NCI-H2171 treated with DMSO at 0.1 percent for 48 hours (cell line): ENCODE results near the gene PTH1R.

Experiments
- DNase-seq: peaks from one replicate; lab custom pipeline; 2025; lab: John Stamatoyannopoulos, UW

Gene PTH1R

DNA sequence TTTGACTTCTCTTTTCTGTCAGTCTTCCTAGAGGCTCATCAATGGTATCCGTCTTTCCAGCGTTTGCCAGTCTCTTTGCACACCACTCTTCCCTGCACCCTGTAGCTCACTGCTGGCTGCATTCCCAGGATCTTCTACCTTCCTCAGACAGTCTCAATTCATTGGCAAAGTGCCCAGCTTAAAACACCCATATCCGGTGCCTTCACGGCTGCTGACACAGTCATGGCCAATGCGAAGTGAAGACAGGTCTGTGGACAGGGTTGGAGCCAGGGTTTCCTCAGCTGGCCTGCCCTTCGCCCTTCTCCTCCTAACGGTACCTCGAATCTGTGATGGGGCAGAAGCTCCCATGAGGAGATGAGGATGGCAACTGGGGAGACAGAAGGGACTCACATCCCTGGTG, 36.1 kb downstream of the PTH1R start:
- peak; percentile 75 for DNase-seq

DNA sequence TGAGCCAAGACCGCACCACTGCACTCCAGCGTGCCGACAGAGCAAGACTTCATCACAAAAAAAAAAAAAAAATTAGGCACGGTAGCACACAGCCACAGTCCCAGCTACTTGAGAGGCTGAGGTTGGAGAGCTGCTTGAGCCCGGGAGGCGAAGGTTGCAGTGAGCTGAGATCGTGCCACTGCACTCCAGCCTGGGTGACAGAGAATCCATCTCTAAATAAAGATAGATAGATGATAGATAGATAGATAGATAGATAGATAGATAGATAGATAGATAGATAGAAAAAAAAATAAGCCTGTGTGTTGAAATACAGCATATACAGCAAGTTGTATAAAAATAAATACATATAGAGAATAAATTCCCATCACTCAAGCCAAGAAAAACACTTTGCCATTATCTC, 37.3 kb downstream of the PTH1R start:
- DNase-seq = no peak

DNA sequence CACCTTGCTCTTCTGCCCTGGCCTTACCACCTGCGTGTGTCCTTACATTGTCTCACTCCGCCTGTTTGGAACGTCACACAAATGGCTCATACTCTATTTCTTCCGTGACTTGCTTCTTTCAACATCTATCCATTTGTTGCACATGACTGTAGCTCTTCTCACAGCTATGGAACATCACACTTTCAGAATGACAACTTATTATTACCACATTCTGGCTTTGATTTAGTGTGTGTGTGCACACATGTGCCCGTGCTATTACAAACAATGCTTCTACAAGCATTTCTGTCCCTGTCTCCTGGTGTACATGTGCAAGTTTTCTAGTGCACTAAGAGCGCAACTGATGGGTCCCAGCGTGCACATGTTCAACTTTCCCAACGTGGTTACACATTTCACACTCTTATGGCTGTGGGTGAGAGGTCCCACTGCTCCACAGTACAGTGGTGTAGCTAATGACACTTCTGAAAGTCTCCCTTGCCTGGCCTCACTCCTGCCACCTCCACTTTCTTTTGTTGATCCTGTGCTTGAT, 37.8 kb downstream of the PTH1R start:
- no peak for DNase-seq

DNA sequence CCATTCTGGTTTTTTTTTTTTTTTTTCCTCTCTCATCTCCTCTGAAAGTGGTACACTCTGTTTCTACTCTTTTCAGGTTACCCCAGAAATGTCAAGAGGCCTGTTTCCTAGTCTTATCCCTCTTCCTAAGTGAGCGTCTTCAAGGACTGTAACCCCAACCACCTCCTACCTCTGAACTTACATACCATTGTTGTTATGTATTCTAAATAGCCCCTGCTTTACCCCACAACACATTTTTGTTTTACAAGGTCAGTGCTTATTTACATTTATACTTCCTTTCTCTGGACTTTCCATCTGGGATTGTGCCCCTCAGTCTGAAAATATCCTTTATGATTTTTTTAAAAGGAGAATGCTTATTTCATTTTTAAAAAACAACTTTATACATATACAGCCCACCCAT, 38.8 kb downstream of the PTH1R start:
- DNase-seq = no peak

DNA sequence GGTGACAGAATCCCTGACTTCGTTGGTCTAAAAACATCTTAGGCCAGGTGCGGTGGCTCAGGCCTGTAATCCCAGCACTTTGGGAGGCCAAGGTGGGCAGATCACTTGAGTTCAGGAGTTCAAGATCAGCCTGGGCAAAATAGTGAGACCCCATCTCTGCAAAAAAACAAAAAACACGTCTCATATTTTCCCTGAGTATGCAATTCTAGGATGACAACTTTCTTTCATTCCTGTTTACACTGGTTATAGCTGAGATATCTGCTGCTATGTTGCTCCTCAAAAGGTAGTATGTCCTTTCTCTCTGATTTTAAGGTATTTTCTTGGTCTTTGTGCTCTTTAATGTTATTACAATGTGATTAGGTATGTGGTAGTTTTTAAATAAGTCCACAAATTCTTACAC, 39.3 kb downstream of the PTH1R start:
- no peak for DNase-seq

DNA sequence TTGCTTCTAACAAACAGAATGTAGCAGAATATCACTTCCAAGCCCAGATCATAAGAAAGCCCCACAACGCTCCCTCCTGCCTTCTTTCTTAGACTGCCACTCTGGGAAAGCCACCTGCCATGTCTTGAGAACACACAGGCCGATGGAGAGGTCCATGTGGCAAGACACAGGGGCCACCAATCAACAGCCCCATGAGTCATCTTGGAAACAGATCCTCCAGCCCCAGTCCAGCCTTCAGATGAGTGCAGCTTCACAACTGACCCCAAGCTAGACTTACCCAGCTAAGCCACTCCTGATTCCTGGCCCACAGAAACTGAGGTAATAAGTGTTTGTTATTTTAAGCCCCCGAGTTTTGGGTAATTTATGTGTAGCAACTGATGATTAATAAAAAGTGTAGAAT, 39.7 kb downstream of the PTH1R start:
- DNase-seq = no peak

DNA sequence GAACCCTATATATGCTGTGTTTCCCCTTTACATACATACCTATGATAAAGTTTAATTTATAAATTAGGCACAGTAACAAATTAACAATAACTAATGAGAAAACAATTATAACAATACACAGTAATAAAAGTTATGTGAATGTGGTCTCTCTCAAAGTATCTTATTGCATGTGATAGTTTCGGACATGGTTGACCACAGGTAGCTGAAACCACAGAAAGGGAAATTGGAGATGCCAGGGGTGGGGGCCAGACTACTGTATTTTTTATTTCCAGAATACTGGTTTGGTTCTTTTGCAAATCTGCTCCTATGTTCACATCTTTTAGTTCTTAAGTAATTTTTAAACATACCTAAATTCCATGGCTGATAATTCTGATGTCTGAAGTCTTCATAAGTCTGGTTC, 40.7 kb downstream of the PTH1R start:
- no peak for DNase-seq

DNA sequence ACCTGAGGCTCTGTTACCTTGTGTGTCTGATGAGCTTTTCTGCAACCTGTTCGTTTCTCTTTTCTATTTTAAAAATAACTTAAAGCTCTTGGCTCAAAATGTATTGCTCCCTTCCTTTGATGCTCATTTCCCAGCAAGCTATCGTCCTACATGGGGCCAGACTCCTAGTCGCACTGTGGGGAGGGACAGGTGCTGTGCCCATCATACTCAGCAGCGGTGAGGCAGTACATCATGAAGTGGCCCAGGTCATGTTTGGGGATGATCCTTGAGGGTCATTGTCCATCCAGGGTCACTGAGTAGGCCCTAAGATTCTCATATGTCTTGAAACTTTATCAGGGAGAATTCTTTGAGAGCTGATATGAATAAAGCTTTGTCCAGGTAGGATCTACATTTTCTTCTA, 41.1 kb downstream of the PTH1R start:
- no peak for DNase-seq

DNA sequence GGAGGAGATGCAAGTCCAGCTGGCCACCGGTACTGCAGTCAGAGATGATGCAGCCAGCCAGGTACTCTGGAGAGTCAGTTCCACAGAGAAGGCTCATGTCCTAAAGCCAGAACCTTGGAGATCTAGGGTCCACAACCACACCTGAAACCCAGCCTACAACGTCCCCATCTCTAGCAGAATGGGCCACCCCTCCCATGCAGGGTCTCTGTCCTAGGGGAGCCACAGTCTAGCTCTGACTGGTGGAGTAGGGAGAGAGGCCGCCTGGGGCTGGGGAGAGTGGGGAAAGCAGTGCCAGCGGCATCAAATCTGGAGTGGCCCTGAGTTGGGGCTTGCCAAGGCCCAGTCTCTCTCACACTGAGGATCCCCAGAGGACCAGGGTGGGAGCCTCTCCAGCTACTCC, 43.5 kb downstream of the PTH1R start:
- no peak for DNase-seq

DNA sequence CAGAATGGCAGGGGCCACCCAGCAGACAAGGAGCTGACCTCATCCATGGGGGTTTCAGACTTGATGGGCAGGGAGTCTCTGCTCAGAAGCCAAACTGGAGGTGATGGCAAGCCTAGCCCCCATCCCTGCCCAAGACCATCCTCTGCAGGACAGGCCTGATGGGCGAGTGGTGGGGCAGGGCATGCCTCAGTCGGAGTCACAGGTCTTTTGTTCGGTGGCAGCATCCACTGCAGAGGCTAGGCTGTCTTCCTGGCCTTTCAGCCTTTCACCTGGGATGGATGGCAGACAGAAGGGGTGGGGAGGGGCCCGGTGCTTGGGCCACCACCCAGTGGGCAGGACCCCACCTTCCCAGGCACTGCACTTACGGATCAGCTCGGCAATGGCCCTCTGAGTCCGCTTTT, 44.4 kb downstream of the PTH1R start:
- DNase-seq = no peak

DNA sequence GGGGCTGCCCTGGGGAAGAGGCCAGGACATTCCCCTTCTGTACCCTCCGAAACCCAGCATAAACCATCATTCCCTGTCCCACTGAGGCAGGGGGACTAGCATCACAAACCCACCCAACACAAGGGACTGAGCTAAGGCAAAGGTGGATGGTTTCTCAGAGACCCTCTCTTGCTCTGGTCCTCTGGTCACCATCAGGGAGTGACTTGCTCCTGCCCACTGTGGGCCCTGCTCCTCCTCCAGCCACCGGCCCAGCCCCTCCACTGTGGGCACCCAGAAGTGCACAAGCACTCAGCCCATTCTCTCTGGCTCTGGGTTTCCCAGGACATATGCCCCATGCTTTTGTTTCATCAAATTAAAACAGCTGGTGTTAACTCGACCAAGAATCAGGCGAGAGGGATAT, 44.9 kb downstream of the PTH1R start:
- DNase-seq = no peak

DNA sequence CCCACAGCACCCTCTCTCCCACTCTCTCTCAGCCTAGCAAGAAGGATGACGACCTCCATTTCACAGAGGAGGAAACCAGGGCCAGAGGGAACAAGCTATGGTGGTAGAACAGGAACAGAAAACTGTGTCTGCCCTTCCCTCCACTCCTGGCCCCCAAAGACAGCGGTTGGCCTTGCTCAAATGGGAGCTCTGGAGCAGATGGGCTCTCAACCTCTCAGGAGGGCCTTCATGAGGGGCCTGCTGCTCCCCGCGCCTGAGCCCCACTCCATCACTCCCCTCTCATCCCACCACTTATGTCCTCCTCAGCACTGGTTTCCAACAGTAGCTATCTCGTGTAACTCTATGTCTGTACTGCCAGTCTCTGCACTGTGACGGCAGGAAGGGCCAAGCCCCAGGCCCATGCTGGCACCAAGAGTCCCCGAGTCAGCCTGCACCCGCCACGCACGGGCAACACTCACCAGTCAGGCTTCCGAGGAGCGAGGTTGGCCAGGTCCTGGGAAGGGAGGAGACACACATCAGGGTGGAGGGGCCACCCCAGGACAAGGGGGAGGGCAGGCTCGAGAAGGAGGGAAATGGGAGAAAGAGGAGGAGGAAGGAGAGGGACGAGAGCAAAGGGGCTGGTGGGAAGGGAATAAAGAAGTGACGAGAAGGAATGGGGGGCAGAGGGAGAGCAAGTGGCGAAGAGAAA, 45.5 kb downstream of the PTH1R start:
- no peak for DNase-seq

DNA sequence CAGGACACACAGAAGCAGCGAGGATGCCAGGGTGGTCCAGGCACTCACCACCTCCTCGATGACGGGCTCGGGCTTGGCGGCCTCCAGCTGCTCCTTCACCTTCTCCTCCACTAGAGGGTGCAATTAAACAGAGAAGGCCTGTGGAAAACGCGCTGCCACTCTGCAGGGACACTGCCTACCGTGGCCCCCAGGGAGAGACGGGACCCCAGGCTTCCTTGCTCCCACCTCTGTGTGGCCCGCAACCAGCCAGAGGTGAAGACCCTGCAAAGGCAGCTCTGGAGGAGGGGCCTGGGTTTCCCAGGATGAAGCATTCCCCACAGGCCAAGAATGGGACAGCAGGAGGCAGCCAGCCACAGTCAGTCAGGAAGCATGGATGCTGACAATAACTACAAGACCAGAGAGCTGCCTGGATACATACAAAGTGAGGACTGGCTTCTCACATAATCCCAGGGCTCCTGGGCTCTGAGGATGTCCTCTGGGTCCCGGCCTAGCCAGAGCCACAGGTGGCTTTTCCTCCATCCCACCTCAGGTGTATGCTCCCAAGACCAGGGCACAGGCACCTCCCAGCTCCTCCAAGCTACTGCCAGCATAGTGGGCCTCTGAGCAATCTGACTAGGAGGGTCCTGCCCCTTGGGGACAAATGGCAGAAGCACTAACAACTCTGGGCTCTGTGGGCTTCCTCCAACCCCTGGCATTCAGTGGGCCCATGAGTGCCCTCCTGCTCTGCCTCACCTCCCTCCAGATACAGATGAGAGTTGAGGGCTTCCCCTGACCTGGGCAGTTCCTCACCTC, 46.2 kb downstream of the PTH1R start:
- no peak for DNase-seq

DNA sequence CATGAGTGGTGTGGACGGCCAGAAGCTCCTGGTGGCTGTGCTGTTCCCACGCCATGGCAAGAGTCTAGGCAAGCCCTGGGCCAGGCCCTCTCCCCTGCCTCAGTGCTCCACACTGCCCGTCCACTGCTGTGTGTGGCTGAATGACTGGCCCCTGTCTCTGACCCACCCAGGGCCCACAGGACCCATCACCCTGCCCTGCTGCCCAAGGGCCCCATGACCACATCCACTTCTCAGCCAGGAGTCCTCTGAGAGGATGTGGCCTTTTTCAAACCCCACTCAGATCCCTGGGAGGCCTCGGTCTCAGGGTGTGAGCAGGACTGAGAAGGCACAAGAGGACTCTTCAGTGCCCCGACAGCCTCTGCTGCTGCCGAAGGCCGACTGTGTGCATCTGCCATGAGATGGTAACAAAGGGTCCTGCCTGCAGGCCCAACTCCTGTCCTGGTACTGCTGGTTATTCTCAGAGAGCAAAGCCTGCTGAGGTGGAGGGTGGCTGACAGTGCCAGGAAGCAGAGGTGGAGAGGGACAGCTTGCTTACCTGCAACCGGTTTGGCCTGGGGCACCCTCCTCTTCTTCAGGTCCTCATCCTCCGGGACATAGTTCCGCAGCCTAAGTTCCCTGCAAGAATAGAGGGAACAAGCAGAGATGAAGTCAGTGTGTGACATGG, 47.5 kb downstream of the PTH1R start:
- DNase-seq = no peak

DNA sequence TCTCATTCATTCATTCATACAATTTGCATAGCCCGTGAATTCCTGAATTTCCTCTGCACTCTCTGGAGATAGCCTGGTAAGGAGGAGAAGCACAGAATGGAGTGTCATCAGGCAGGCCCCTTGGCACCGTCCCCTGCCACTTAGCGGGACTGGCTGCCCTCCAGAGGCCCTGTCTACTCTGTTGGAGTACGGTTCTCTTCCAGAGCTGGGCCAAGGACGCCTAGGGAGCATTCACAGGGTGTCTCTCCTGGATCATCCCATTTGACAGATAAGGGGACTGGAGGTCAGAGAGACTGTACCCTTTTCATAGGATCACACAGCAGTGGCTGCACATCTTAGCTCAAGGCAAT, 48.0 kb downstream of the PTH1R start:
- no peak for DNase-seq

DNA sequence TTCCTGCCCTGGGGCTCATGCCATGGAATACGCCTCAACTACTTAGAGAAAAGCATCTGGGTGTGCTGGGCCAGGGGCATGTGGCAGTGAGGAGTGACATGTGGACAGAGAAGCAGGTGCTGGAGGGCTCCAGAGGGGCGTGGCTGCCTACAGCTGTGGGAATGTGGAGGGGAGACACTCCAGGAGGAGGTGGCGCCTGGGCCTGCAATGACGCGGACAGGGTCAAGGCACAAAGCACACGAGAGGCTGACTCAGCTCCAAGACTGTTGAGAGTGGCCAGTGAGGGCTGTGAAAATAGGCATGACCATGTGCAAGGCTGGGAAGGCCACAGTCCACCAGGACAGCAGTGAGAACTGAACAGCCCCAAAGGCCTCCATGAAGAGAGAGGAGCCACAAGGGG, 48.5 kb downstream of the PTH1R start:
- DNase-seq = no peak

DNA sequence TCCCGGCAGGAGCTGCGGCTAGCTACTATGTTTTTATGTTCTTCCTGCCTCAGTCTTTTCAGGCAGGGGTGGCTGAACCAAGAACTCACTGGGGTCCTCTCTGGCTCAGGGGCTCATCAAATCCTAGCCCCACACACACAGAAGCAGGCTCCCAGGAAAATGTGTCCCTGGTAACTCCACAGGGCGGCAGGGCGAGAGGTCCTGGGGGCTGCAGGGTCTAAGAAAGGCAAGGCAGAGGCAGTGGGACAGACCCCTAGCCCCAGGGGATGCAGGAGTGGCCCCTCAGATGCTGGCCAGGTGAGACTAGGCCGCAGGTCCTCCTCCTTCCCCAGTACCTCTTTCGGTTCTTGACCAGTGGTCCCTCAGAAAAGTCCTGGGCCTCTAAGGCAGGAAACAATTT, 48.9 kb downstream of the PTH1R start:
- DNase-seq = no peak

DNA sequence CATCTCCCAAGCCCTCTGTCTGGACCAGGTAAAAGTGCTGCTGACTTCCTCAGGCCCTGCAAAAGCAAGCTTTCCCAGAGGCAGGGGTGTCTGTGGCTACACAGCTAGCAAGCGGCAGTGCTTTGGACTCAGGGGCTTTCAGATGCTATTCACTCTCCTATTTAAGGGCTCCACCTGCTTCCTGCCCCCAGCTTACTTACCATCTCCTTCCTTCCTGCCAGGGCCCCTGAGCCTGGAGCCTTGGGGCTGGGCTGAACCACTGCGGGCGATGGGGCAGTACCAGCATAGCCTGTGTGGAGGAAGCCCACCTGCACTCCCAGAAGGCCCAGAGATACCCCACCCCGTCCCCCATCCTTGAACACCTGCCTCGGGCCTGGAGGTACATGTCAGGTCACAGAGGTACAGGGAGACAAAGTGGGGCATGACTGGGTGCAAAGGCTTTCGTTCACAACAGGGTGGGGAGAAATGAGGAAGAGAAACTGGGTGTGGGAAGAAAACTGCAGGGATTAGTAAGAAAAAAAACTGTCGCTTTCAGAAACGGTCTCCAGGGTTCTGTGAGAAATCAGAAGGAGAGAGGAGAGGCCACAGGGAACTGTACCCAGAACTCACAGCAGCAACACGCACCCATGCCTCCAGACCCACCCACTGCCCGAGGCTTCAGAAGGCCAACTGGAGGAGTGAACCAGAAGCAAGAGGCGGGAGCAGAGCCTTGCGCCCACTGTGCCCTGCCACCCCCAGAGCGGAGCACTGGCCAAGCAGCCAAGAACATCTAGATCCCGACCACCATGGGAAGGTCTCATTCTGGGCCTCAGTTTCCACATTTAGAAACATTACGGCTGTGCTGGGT, 49.6 kb downstream of the PTH1R start:
- DNase-seq = no peak

DNA sequence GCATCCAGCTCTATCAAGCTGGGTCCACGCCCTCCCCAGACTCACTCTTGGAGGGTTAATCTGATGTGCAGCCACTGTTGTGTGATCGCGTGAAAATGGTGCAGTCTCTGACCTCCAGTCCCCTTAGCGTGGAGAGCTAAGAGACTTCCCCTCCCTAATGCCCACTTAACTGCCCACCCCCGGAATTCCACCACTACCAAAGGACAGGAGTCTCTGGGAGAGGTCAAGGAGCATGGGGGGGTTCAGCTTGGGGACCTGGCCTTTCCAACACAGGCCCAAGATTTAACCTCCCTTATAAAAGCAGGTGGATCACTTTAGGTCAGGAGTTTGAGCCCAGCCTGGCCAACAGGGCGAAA, 50.2 kb downstream of the PTH1R start:
- DNase-seq = no peak

DNA sequence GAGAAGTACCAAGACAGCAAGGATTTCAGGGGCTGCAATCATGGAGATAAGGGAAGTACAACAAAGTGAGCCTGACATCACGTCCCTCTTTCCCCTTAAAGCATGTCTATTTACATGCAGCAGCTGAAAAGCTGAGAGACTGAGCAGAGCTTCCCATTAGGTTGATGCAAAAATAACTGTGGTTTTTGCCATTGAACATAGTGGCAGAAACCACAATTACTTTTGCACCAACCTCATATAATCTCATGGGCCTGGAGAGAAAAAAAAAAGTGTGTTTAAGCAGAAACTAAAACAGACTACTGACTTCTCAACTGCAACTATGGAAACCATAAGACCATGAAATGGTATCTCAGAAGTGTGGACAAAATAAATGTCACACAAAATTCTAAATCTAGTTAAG, 50.8 kb downstream of the PTH1R start:
- DNase-seq = no peak

DNA sequence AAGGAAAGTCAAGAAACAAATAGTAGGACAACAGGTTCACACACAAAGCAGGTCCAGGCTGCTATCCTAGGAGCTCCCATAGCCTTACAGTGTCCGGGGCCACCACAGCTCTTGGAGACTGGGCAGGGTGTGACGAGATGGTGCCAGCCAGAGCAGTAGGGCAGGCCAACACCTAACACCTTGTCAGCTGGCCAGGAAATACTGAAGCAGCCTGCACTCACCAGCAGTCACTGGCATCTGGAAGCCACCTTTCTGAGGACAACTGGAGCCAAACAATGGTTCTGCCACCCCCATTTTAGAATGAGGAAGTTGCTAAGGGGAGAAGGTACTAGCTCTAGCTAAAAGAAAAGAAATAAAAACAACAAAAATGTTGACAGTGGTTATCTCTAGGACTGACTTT, 51.8 kb downstream of the PTH1R start:
- no peak for DNase-seq

DNA sequence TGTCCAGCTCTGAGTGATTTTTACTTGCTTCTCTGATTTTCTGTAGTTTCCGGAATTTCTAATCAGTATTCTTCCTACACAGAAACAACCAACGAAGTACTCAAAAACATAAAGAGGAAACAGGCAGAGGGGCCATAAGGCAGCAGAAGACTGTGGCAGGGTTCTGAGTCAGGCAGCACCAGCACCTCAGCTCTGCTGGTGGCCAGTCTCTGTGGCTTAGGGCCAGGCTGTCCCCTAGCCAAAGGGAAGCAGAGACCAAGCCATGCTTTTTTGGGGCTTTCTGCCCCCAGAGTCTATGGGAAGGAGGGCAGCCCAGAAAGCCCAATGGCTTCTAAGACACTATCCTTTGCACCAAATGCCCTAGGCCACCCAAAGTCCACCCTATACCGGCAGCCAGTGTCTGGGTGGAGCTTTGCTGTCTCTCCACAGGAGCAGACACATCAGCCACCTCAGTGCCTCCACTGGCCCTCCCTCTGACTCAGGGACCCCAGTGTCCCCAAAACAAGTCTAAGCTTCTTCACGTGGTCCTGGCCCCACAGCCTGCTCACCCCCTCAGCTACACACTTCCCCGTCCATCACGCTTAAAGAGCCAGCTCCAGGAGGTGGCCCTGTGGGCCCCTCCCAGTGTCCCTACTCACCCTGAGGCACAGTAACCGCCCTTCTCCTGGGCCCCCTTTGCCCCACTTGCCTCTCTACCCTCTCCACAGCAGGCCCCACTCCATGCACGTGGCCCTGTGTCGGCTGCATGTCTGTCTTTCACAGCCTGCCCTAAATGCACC, 52.8 kb downstream of the PTH1R start:
- DNase-seq = no peak
